ENCODE data around the gene COL9A1. TPM values are rescaled to one million over a fixed set of nuclear protein-coding genes. Genes with fewer than 3 reads are reported as not detected.

Gene COL9A1
- total and polyA plus RNA-seq, 7 donors = 0.28 to 1.1 (median 0.52) TPM; not detected in 2

DNA sequence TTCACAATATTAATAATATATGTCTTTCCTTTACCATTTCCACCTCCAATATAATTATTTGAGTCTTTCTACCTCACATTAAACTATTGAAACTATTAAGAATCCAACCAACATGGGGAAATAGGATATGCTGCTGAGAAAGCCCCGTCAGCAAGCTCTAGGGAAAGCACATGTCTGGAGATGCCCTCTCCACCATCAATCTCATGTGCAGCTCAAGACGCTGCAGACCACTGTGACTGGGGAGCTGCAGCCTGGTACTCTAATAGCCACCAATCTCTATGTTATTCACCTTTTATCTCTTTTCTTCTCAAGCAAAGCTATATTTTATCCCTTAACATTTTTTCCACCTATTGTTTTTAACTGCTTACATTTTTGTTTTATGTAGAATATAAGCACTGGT is 50.3 kb downstream of the COL9A1 start:
- H3K27me3 ChIP-seq = no peaks in the 10 kb centered on the region
- H3K4me1 ChIP-seq = no peaks in the 10 kb centered on the region
- WGBS, 2 donors = 84 to 91% methylated on average over 2 of the region's 2 CpGs
- no peak for DNase-seq
- intact Hi-C loops (cut with DNase I) = no loop called here
- H3K4me3 ChIP-seq = no peak overlapping the region
- H3K9me3 ChIP-seq = no peaks in the 10 kb centered on the region
- no peak for TF ChIP-seq POLR2AphosphoS5 (IDR thresholded peaks at IDR 0.05)
- TF ChIP-seq EP300 (IDR thresholded peaks at IDR 0.05) = no peak
- TF ChIP-seq, protein P1, sequence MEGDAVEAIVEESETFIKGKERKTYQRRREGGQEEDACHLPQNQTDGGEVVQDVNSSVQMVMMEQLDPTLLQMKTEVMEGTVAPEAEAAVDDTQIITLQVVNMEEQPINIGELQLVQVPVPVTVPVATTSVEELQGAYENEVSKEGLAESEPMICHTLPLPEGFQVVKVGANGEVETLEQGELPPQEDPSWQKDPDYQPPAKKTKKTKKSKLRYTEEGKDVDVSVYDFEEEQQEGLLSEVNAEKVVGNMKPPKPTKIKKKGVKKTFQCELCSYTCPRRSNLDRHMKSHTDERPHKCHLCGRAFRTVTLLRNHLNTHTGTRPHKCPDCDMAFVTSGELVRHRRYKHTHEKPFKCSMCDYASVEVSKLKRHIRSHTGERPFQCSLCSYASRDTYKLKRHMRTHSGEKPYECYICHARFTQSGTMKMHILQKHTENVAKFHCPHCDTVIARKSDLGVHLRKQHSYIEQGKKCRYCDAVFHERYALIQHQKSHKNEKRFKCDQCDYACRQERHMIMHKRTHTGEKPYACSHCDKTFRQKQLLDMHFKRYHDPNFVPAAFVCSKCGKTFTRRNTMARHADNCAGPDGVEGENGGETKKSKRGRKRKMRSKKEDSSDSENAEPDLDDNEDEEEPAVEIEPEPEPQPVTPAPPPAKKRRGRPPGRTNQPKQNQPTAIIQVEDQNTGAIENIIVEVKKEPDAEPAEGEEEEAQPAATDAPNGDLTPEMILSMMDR (IDR thresholded peaks at IDR 0.05) = no peak
- no peak for TF ChIP-seq POLR2A (IDR thresholded peaks at IDR 0.05)
- no peaks in the 10 kb centered on the region for H3K36me3 ChIP-seq
- H3K27ac ChIP-seq = no peak overlapping the region

DNA sequence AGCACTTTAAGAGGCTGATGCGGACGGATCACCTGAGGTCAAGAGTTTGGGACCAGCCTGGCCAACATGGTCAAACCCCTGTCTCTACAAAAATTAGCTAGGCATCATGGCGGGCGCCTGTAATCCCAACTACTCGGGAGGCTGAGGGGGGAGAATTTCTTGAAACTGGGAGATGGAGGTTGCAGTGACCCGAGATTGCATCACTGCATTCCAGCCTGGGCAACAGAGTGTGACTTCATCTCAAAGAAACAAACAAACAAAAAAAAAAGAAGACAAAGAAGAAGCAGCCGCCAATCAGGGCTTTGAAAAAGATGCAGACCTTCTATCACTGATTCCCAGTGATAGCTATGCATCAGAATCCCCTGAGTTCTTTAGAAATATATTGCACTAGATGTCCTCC is 56.8 kb downstream of the COL9A1 start:
- H3K4me3 ChIP-seq = no peak overlapping the region
- no peaks in the 10 kb centered on the region for H3K36me3 ChIP-seq
- H3K27me3 ChIP-seq = no peaks in the 10 kb centered on the region
- intact Hi-C loops (cut with DNase I) = no loop called here
- H3K27ac ChIP-seq = no peak overlapping the region
- H3K9me3 ChIP-seq = no peaks in the 10 kb centered on the region
- 92 to 96% methylated on average over 7 of the region's 7 CpGs for WGBS, 2 donors
- no peak for DNase-seq
- no peaks in the 10 kb centered on the region for H3K4me1 ChIP-seq
- TF ChIP-seq POLR2A (IDR thresholded peaks at IDR 0.05) (no peak), POLR2AphosphoS5 (IDR thresholded peaks at IDR 0.05) (no peak), EP300 (IDR thresholded peaks at IDR 0.05) (no peak)
- TF ChIP-seq, protein P1 (IDR thresholded peaks at IDR 0.05) = no peak

DNA sequence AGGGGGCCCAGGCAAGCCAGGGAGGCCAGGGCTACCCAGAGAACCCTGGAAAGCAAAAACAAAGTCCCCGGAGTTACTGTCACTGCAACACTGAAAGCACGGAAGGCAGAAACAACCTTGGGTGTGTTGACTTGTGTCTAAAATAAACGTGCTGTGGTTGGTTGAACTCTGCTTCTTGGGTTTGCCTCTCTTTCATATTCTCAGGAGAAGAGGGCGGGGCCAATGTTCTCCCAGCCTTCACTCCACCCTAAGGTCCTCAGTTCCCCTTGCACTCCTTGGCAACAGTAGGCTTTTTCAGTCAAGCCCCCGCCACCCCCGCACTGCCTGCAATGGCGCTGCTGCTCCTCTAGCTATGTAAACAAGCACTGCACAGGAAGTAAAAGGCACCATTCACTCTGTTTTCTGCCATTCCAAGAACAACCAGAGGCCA is 60.9 kb downstream of the COL9A1 start:
- H3K4me1 ChIP-seq = peaks cover 0 to 4% (median 0%) of the 10 kb centered on the region in 4 donors
- TF ChIP-seq, protein P1 (IDR thresholded peaks at IDR 0.05) = no peak
- TF ChIP-seq POLR2AphosphoS5 (IDR thresholded peaks at IDR 0.05) (no peak), POLR2A (IDR thresholded peaks at IDR 0.05) (no peak), EP300 (IDR thresholded peaks at IDR 0.05) (no peak)
- H3K27me3 ChIP-seq = no peaks in the 10 kb centered on the region
- no peak overlapping the region for H3K4me3 ChIP-seq
- intact Hi-C loops (cut with DNase I) = no loop called here
- H3K27ac ChIP-seq = no peak overlapping the region
- no peak for DNase-seq
- no peaks in the 10 kb centered on the region for H3K36me3 ChIP-seq
- no peaks in the 10 kb centered on the region for H3K9me3 ChIP-seq
- WGBS, 2 donors = 23 to 56% methylated on average over 7 of the region's 7 CpGs

DNA sequence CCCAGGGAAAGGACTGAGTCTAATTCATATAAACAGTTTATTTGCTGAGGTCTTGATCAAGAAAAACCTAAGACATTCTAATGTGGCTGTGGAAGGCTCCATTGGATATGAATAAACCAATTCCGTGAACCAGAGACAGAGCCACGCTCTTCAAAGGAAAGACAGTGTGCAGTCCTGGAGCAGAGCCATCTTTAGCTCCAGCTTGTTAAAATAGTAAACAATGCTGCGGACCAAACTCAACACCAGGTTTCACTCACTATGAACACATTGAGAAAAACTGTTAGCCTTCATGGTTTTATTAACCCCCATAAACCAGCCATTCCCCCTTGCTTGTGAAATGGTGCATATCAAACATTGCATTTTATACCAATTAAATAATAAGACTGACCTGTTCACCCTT is 61.9 kb downstream of the COL9A1 start:
- DNase-seq = no peak
- no peaks in the 10 kb centered on the region for H3K27me3 ChIP-seq
- 11 to 45% methylated on average over 3 of the region's 3 CpGs for WGBS, 2 donors
- H3K36me3 ChIP-seq = no peaks in the 10 kb centered on the region
- H3K4me3 ChIP-seq = no peak overlapping the region
- no peak overlapping the region for H3K27ac ChIP-seq
- intact Hi-C loops (cut with DNase I) = no loop called here
- TF ChIP-seq POLR2A (IDR thresholded peaks at IDR 0.05) = no peak
- no peak for TF ChIP-seq EP300 (IDR thresholded peaks at IDR 0.05)
- TF ChIP-seq, protein P1 (IDR thresholded peaks at IDR 0.05) = no peak
- no peak for TF ChIP-seq POLR2AphosphoS5 (IDR thresholded peaks at IDR 0.05)
- peaks cover 0 to 4% (median 0%) of the 10 kb centered on the region in 4 donors for H3K4me1 ChIP-seq
- no peaks in the 10 kb centered on the region for H3K9me3 ChIP-seq

DNA sequence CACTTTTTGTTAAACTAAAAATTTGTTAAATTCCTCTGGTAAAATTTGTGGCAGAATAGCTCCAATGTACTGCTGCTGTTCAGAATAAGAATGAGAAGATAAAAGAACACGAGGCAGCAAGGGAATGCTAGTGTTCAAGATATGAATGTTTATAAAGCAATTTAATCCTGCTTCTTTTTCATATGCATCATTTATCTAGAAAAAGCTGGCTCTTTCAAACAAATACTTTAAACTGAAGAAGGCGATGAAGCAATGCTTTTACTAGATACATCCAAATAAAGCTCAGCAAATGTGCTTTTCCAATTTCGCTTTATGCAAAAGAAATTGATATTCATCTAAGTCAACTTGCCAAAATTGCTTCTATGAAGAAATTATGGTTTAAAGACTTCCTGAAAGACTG is 66.5 kb downstream of the COL9A1 start:
- peaks cover 0 to 4% (median 0%) of the 10 kb centered on the region in 4 donors for H3K4me1 ChIP-seq
- WGBS, 2 donors = 63 to 70% methylated on average over 3 of the region's 3 CpGs
- H3K9me3 ChIP-seq = no peaks in the 10 kb centered on the region
- DNase-seq = no peak
- no peak overlapping the region for H3K27ac ChIP-seq
- intact Hi-C loops (cut with DNase I) = no loop called here
- TF ChIP-seq EP300 (IDR thresholded peaks at IDR 0.05) = no peak
- TF ChIP-seq, protein P1 (IDR thresholded peaks at IDR 0.05) = no peak
- no peak for TF ChIP-seq POLR2A (IDR thresholded peaks at IDR 0.05)
- TF ChIP-seq POLR2AphosphoS5 (IDR thresholded peaks at IDR 0.05) = no peak
- H3K36me3 ChIP-seq = no peaks in the 10 kb centered on the region
- H3K4me3 ChIP-seq = no peak overlapping the region
- no peaks in the 10 kb centered on the region for H3K27me3 ChIP-seq
